ENCODE results near the gene MESD. TPM values are rescaled to one million over a fixed set of nuclear protein-coding genes. Genes with fewer than 3 reads are reported as not detected.

The MESD gene
- polyA plus RNA-seq, 1 donor from 2014 or later: 21.9 TPM

GRCh38 chr15:81006124-81006523 lies 16.5 kb upstream of the MESD start:
- Mint-ChIP-seq H3K4me1 (peaks cover 35 to 60% (median 42%) of the 10 kb centered on the region in 3 donors), H3K27me3 (no peaks in the 10 kb centered on the region), H3K9me3 (no peaks in the 10 kb centered on the region), H3K27ac (peak overlapping the region in 1 of 3 donors; percentile 80), H3K4me3 (peak overlapping the region in 1 of 4 donors; percentile 88), H3K36me3 (peaks cover 5% of the 10 kb centered on the region)

GRCh38 chr15:81003097-81003350 lies 13.4 kb upstream of the MESD start:
- Mint-ChIP-seq H3K27me3 (no peaks in the 10 kb centered on the region), H3K9me3 (no peaks in the 10 kb centered on the region), H3K36me3 (peaks cover 3% of the 10 kb centered on the region), H3K27ac (no peak overlapping the region), H3K4me1 (peaks cover 31 to 59% (median 43%) of the 10 kb centered on the region in 3 donors), H3K4me3 (peak overlapping the region; percentile 65 to 88 (median 84))

GRCh38 chr15:81002331-81003096 lies 12.9 kb upstream of the MESD start:
- no peak overlapping the region for H3K27ac Mint-ChIP-seq

GRCh38 chr15:81002009-81002330 lies 12.4 kb upstream of the MESD start:
- Mint-ChIP-seq H3K36me3 (peaks cover 3% of the 10 kb centered on the region), H3K4me1 (peaks cover 34 to 52% (median 34%) of the 10 kb centered on the region in 3 donors), H3K9me3 (peaks cover 0 to 1% (median 0%) of the 10 kb centered on the region in 3 donors), H3K27me3 (no peaks in the 10 kb centered on the region), H3K27ac (peak overlapping the region; percentile 89 to 99 (median 98)), H3K4me3 (peak overlapping the region; percentile 82 to 96 (median 86))

More at GRCh38 chr15:81002331-81003096, 12.9 kb upstream of the MESD start:
- Mint-ChIP-seq H3K9me3 (no peaks in the 10 kb centered on the region), H3K4me1 (peaks cover 30 to 56% (median 39%) of the 10 kb centered on the region in 3 donors), H3K36me3 (peaks cover 3% of the 10 kb centered on the region), H3K27me3 (no peaks in the 10 kb centered on the region), H3K4me3 (peak overlapping the region; percentile 39 to 96 (median 82))

- Mint-ChIP-seq H3K36me3 (peaks cover 3% of the 10 kb centered on the region), H3K27me3 (no peaks in the 10 kb centered on the region), H3K27ac (peak overlapping the region; percentile 98 to 99 (median 98)), H3K4me3 (peak overlapping the region; percentile 95 to 96 (median 96)), H3K4me1 (peaks cover 32 to 50% (median 34%) of the 10 kb centered on the region in 3 donors), H3K9me3 (peaks cover 0 to 2% (median 0%) of the 10 kb centered on the region in 3 donors)
Observed at GRCh38 chr15:81001152-81002008, 11.8 kb upstream of the MESD start.

- Mint-ChIP-seq H3K27me3 (no peaks in the 10 kb centered on the region), H3K4me1 (peaks cover 32 to 44% (median 33%) of the 10 kb centered on the region in 3 donors), H3K27ac (peak within 1 kb of the TSS; percentile 98 to 99 (median 98)), H3K9me3 (peaks cover 0 to 2% (median 2%) of the 10 kb centered on the region in 3 donors), H3K36me3 (peaks cover 3% of the 10 kb centered on the region), H3K4me3 (peak within 1 kb of the TSS; percentile 95 to 96 (median 96))
Observed at GRCh38 chr15:81000624-81001151, 11.1 kb upstream of the MESD start, which contains the start of gene TLNRD1. Gene TLNRD1 (plus strand): TSS chr15:81000923. CDS start chr15:81002272, 1,349 bp downstream.

GRCh38 chr15:81000144-81000623 lies 10.6 kb upstream of the MESD start:
- Mint-ChIP-seq H3K9me3 (peaks cover 0 to 2% (median 2%) of the 10 kb centered on the region in 3 donors), H3K27ac (peak overlapping the region; percentile 98 to 99 (median 98)), H3K36me3 (peaks cover 3% of the 10 kb centered on the region), H3K27me3 (no peaks in the 10 kb centered on the region), H3K4me3 (peak overlapping the region; percentile 95 to 96 (median 96)), H3K4me1 (peaks cover 26 to 39% (median 31%) of the 10 kb centered on the region in 3 donors)

- Mint-ChIP-seq H3K9me3 (peaks cover 0 to 2% (median 2%) of the 10 kb centered on the region in 3 donors), H3K27me3 (no peaks in the 10 kb centered on the region), H3K27ac (peak overlapping the region; percentile 98 to 99 (median 98)), H3K4me1 (peaks cover 21 to 34% (median 29%) of the 10 kb centered on the region in 3 donors), H3K36me3 (peaks cover 3% of the 10 kb centered on the region), H3K4me3 (peak overlapping the region; percentile 95 to 96 (median 96))
Observed at GRCh38 chr15:80999623-81000036, 10.0 kb upstream of the MESD start.

GRCh38 chr15:80998251-80998650 lies 8.6 kb upstream of the MESD start:
- Mint-ChIP-seq H3K9me3 (peaks cover 0 to 2% (median 2%) of the 10 kb centered on the region in 3 donors), H3K36me3 (no peaks in the 10 kb centered on the region)

GRCh38 chr15:80997692-80998091 lies 8.1 kb upstream of the MESD start:
- Mint-ChIP-seq H3K36me3 (no peaks in the 10 kb centered on the region), H3K27me3 (no peaks in the 10 kb centered on the region), H3K4me1 (peaks cover 14 to 19% (median 19%) of the 10 kb centered on the region in 3 donors), H3K4me3 (peak overlapping the region in 1 of 4 donors; percentile 37), H3K9me3 (peaks cover 0 to 2% (median 2%) of the 10 kb centered on the region in 3 donors), H3K27ac (peak overlapping the region in 1 of 3 donors; percentile 71)

More at GRCh38 chr15:80998251-80998650, 8.6 kb upstream of the MESD start:
- H3K27me3 Mint-ChIP-seq: no peaks in the 10 kb centered on the region
- H3K4me3 Mint-ChIP-seq: peak overlapping the region in 2 of 4 donors; percentile 76 to 83
- peaks cover 14 to 21% (median 19%) of the 10 kb centered on the region in 3 donors for H3K4me1 Mint-ChIP-seq
- peak overlapping the region in 2 of 3 donors; percentile 28 to 98 for H3K27ac Mint-ChIP-seq

- no peak overlapping the region for H3K27ac Mint-ChIP-seq
- peaks cover 23 to 25% (median 23%) of the 10 kb centered on the region in 3 donors for H3K4me1 Mint-ChIP-seq
- H3K9me3 Mint-ChIP-seq: peaks cover 0 to 2% (median 2%) of the 10 kb centered on the region in 3 donors
- no peak overlapping the region for H3K4me3 Mint-ChIP-seq
- H3K36me3 Mint-ChIP-seq: no peaks in the 10 kb centered on the region
- H3K27me3 Mint-ChIP-seq: no peaks in the 10 kb centered on the region
Observed at GRCh38 chr15:80996247-80996646, 6.6 kb upstream of the MESD start.

- H3K27me3 Mint-ChIP-seq: no peaks in the 10 kb centered on the region
- peaks cover 20 to 31% (median 28%) of the 10 kb centered on the region in 3 donors for H3K4me1 Mint-ChIP-seq
- H3K9me3 Mint-ChIP-seq: peaks cover 0 to 2% (median 2%) of the 10 kb centered on the region in 3 donors
- peak overlapping the region in 1 of 4 donors; percentile 96 for H3K4me3 Mint-ChIP-seq
- H3K27ac Mint-ChIP-seq: peak overlapping the region in 1 of 3 donors; percentile 29
- peaks cover 2% of the 10 kb centered on the region for H3K36me3 Mint-ChIP-seq
Observed at GRCh38 chr15:80992441-80992840, 2.8 kb upstream of the MESD start.

- peaks cover 0 to 2% (median 1%) of the 10 kb centered on the region in 3 donors for H3K9me3 Mint-ChIP-seq
- H3K4me3 Mint-ChIP-seq: peak overlapping the region in 1 of 4 donors; percentile 96
- peaks cover 2% of the 10 kb centered on the region for H3K36me3 Mint-ChIP-seq
- peaks cover 22 to 33% (median 26%) of the 10 kb centered on the region in 3 donors for H3K4me1 Mint-ChIP-seq
- no peaks in the 10 kb centered on the region for H3K27me3 Mint-ChIP-seq
- peak overlapping the region in 2 of 3 donors; percentile 12 to 29 for H3K27ac Mint-ChIP-seq
Observed at GRCh38 chr15:80992006-80992405, 2.4 kb upstream of the MESD start.

- peak overlapping the region in 3 of 4 donors; percentile 21 to 96 (median 87) for H3K4me3 Mint-ChIP-seq
- peak overlapping the region in 1 of 3 donors; percentile 29 for H3K27ac Mint-ChIP-seq
- peaks cover 28 to 39% (median 31%) of the 10 kb centered on the region in 3 donors for H3K4me1 Mint-ChIP-seq
- peaks cover 0 to 2% (median 0%) of the 10 kb centered on the region in 3 donors for H3K9me3 Mint-ChIP-seq
- H3K36me3 Mint-ChIP-seq: peaks cover 2% of the 10 kb centered on the region
- H3K27me3 Mint-ChIP-seq: no peaks in the 10 kb centered on the region
Observed at GRCh38 chr15:80991421-80991820, 1.8 kb upstream of the MESD start.

Data from IgD-negative memory B cell (primary cell).